A549 (cell line): ENCODE results near the gene NME5. TPM values are rescaled to one million over a fixed set of nuclear protein-coding genes. Genes with fewer than 3 reads are reported as not detected.

Experiments used
- ATAC-seq, 2 experiments: fragments of 200-7000 bp in 1 of 2; fragments of >200 bp in 1 of 2; cut with Nextera tagmentation in 1 of 2; cut with Tn5 transposase in 1 of 2; 3 replicates each; pipeline versions ENCODE4 v1.8.0 to v1.9.1; 2018 to 2020; ENCODE audit warnings: mild to moderate bottlenecking in 1 of 2, moderate library complexity in 1 of 2
- CTCF ChIA-PET: fragments of 300-600 bp; sonication (Branson Sonifier 250); formaldehyde crosslinking; extraction: SDS; loops from one replicate; lab custom pipeline; 2021; ENCODE audit warnings: antibody characterized with exemption, inconsistent platforms; lab: Yijun Ruan, JAX
- POLR2A ChIA-PET: fragments of 350-600 bp; formaldehyde crosslinking; extraction: SDS; loops from one replicate; lab custom pipeline; 2021; ENCODE audit warnings: antibody characterized with exemption, inconsistent platforms; lab: Yijun Ruan, JAX
- DNase-seq, 2 experiments: peaks; one replicate each; pipeline versions ENCODE4 v3.0.0 to v3.0.0-alpha.2; 2011 to 2016; ENCODE audit warnings: low read depth in 1 of 2, low spot score in 1 of 2
- FAIRE-seq: peaks from 2 replicates; lab custom pipeline; 2011; peaks lifted over from hg19 to GRCh38; lab: Jason Lieb, UNC
- H3K27ac ChIP-seq, 2 experiments: fragments of >200 bp; sonication (Bioruptor Twin); formaldehyde crosslinking; 3 replicates each; pipeline ENCODE4 v1.5.1; 2016 to 2017
- H3K4me1 ChIP-seq: fragments of >200 bp; sonication (Bioruptor Twin); formaldehyde crosslinking; 3 replicates; pipeline ENCODE4 v1.6.1; 2016
- H3K4me2 ChIP-seq: fragments of >200 bp; sonication (Bioruptor Twin); formaldehyde crosslinking; 3 replicates; pipeline ENCODE4 v1.6.1; 2016
- H3K4me3 ChIP-seq: fragments of >200 bp; sonication (Bioruptor Twin); formaldehyde crosslinking; 3 replicates; pipeline ENCODE4 v1.5.1; 2016
- H3K9me3 ChIP-seq: fragments of >200 bp; sonication (Bioruptor Twin); formaldehyde crosslinking; 3 replicates; pipeline ENCODE4 v1.6.1; 2016
- BCL3 ChIP-seq: fragments of >200 bp; sonication (Bioruptor Twin); formaldehyde crosslinking; IDR thresholded peaks from 3 replicates; pipeline ENCODE4 v1.6.1; 2016
- BHLHE40 ChIP-seq: IDR thresholded peaks from 2 replicates; pipeline ENCODE4 v1.6.1; 2012; ENCODE audit warnings: low read depth, low read length, inconsistent platforms
- CBX8 ChIP-seq: fragments of 200-600 bp; sonication (generic); IDR thresholded peaks from 2 replicates; pipeline ENCODE4 v1.6.1; 2016
- EHF ChIP-seq: fragments of 250-450 bp; sonication (Bioruptor Pico); IDR thresholded peaks from 2 replicates; pipeline ENCODE4 v1.5.0; 2020; ENCODE audit warnings: mild to moderate bottlenecking
- EHMT2 ChIP-seq: fragments of 200-600 bp; sonication (generic); IDR thresholded peaks from 2 replicates; pipeline ENCODE4 v1.6.1; 2016; ENCODE audit warnings: antibody characterized with exemption, low read depth, mild to moderate bottlenecking, moderate library complexity
- EP300 ChIP-seq, 2 experiments: fragments of >200 bp; sonication (Bioruptor Twin); formaldehyde crosslinking; IDR thresholded peaks; 2 replicates in 1 of 2; 3 replicates in 1 of 2; pipeline ENCODE4 v1.6.1; 2016 to 2017
- ESRRA ChIP-seq: fragments of 150-350 bp; IDR thresholded peaks from 2 replicates; pipeline ENCODE4 v1.6.1; 2014; ENCODE audit warnings: mild to moderate bottlenecking, low read length, borderline replicate concordance
- FOSB ChIP-seq: fragments of 250-450 bp; sonication (Bioruptor Pico); IDR thresholded peaks from 2 replicates; pipeline ENCODE4 v1.5.0; 2020; ENCODE audit warnings: mild to moderate bottlenecking, moderate library complexity
- HEYL ChIP-seq: fragments of 250-450 bp; sonication (Bioruptor Pico); IDR thresholded peaks from 2 replicates; pipeline ENCODE4 v1.8.0; 2021; ENCODE audit warnings: mild to moderate bottlenecking, moderate library complexity
- HMGXB4 ChIP-seq: fragments of 250-450 bp; sonication (Bioruptor Pico); IDR thresholded peaks from 2 replicates; pipeline ENCODE4 v1.5.0; 2021; ENCODE audit warnings: mild to moderate bottlenecking, moderate library complexity, borderline replicate concordance
- HOXB13 ChIP-seq: fragments of 250-450 bp; sonication (Bioruptor Pico); IDR thresholded peaks from 2 replicates; pipeline ENCODE4 v1.5.0; 2020; ENCODE audit warnings: low read depth, mild to moderate bottlenecking, moderate library complexity
- MAFK ChIP-seq: fragments of 450-650 bp; IDR thresholded peaks from 2 replicates; pipeline ENCODE4 v1.6.1; 2014; ENCODE audit not compliant: partially characterized antibody
- MYC ChIP-seq: IDR thresholded peaks from 2 replicates; pipeline ENCODE4 v1.6.1; 2012; ENCODE audit warnings: mild to moderate bottlenecking, inconsistent platforms, low read length, improper control_type of control experiment, borderline replicate concordance
- NR3C1 ChIP-seq: fragments of >200 bp; sonication (Bioruptor Twin); formaldehyde crosslinking; IDR thresholded peaks from 3 replicates; pipeline ENCODE4 v1.6.1; 2017
- PBX3 ChIP-seq: IDR thresholded peaks from 2 replicates; pipeline ENCODE4 v1.6.1; 2012
- POLR2A ChIP-seq: IDR thresholded peaks from 2 replicates; pipeline ENCODE4 v1.6.1; 2012; ENCODE audit warnings: mild to moderate bottlenecking, low read length
- RCOR1 ChIP-seq: fragments of 150-350 bp; IDR thresholded peaks from 2 replicates; pipeline ENCODE4 v1.6.1; 2014; ENCODE audit warnings: antibody characterized with exemption, low read length, low read depth
- REST ChIP-seq: fragments of 200-600 bp; sonication (generic); IDR thresholded peaks from 2 replicates; pipeline ENCODE4 v1.6.1; 2016; ENCODE audit warnings: antibody characterized with exemption, mild to moderate bottlenecking, moderate library complexity
- RNF2 ChIP-seq: fragments of 200-600 bp; sonication (generic); IDR thresholded peaks from 2 replicates; pipeline ENCODE4 v1.6.1; 2016; ENCODE audit warnings: low read depth, mild to moderate bottlenecking, antibody characterized with exemption, moderate library complexity, borderline replicate concordance
- SMC3 ChIP-seq: fragments of >200 bp; sonication (Bioruptor Twin); formaldehyde crosslinking; IDR thresholded peaks from 3 replicates; pipeline ENCODE4 v1.6.1; 2018; ENCODE audit warnings: inconsistent platforms
- SREBF2 ChIP-seq: fragments of 450-650 bp; IDR thresholded peaks from 2 replicates; pipeline ENCODE4 v1.6.1; 2014; ENCODE audit warnings: mild to moderate bottlenecking, moderate library complexity
- TFCP2L1 ChIP-seq: fragments of 250-450 bp; sonication (Bioruptor Pico); IDR thresholded peaks from 2 replicates; pipeline ENCODE4 v1.5.0; 2021; ENCODE audit warnings: mild to moderate bottlenecking
- WGBS: methylation state at CpG from one replicate; pipeline ENCODE4 v1.1.6; 2017; ENCODE audit errors: missing lambda C conversion rate; 5-methylcytosine and 5-hydroxymethylcytosine counted together
- polyA minus RNA-seq: library from RNA; depleted of rRNA, polyadenylated mRNA; stranded (reverse); fragments of >200 nt; gene quantifications from 2 replicates; pipeline ENCODE4 v1.2.3, GENCODE V29; 2011; rRNA and poly(A)+ RNA removed
- polyA plus RNA-seq, 4 experiments: library from polyadenylated mRNA; depleted of rRNA in 3 of 4; stranded (reverse); fragments of >200 nt; fragmentation: RNase III in 1 of 4; extraction: RNeasy Plus Mini Kit Qiagen cat#74134 plus additional on column Dnase treatment in 1 of 4; gene quantifications; 2 replicates in 3 of 4; 3 replicates in 1 of 4; pipeline ENCODE4 v1.2.3, GENCODE V29; 2011 to 2017

Gene NME5
- polyA plus RNA-seq (2011; rRNA removed) (not detected in 2 replicates), polyA plus RNA-seq (2017; fragmentation: RNase III; extraction: RNeasy Plus Mini Kit Qiagen cat#74134 plus additional on column Dnase treatment) (not detected in 3 replicates), polyA minus RNA-seq (not detected in 2 replicates)
- polyA plus RNA-seq (2012; cell fraction: cytosol; rRNA removed) = not detected in 2 replicates
- polyA plus RNA-seq (2012; cell fraction: nucleus; rRNA removed) = not detected in 2 replicates

- CTCF ChIA-PET = interaction anchor here (0.9 to 3.2 kb wide), 5 partner anchors 41 to 478 kb away, joined by 3 to 14 read pairs (median 3); no protein-coding TSS in a partner anchor
Measured at GRCh38 chr5:138138949-138139780, at the start of gene NME5. TSS of gene NME5 (minus strand) at chr5:138139428. CDS start at chr5:138138780, 648 bp downstream.

GRCh38 chr5:138188626-138189025 lies 49.4 kb upstream of the NME5 start:
- H3K4me3 ChIP-seq = no peak overlapping the region
- no peaks in the 10 kb centered on the region for H3K9me3 ChIP-seq
- H3K27ac ChIP-seq = no peak overlapping the region
- ChIA-PET POLR2A (no interaction called here), CTCF (interaction anchor here (0.6 to 3.7 kb wide), 5 partner anchors 9 to 315 kb away, joined by 3 to 23 read pairs (median 4); partner anchors contain the start of genes BRD8 and KIF20A)
- H3K4me2 ChIP-seq = no peak overlapping the region
- WGBS = 95% methylated on average over 3 of the region's 3 CpGs
- DNase-seq (no peak), ATAC-seq (no peak), FAIRE-seq (no peak)
- TF ChIP-seq MYC (no peak), SMC3 (no peak), HMGXB4 (no peak), RNF2 (no peak), REST (no peak), PBX3 (no peak), ESRRA (no peak), FOSB (no peak), POLR2A (no peak), TFCP2L1 (CRISPR knock-in tag) (no peak), BCL3 (no peak), EP300 (IDR thresholded peaks at IDR 0.05) (no peak), HEYL (no peak), CBX8 (no peak), HOXB13 (no peak)
- no peaks in the 10 kb centered on the region for H3K4me1 ChIP-seq

More at GRCh38 chr5:138138949-138139780, at the start of gene NME5:
- 74% methylated on average over 18 of the region's 31 CpGs for WGBS
- no peaks in the 10 kb centered on the region for H3K4me1 ChIP-seq
- H3K9me3 ChIP-seq = no peaks in the 10 kb centered on the region
- ATAC-seq (no peak), FAIRE-seq (no peak), DNase-seq (no peak)
- no peak within 1 kb of the TSS for H3K27ac ChIP-seq
- no peak for TF ChIP-seq RCOR1
- no peak for TF ChIP-seq MAFK
- TF ChIP-seq EHMT2 = no peak
- TF ChIP-seq MYC = no peak
- TF ChIP-seq SREBF2 = no peak
- no peak for TF ChIP-seq EHF
- TF ChIP-seq CBX8 = no peak
- no peak for TF ChIP-seq TFCP2L1 (CRISPR knock-in tag)
- no peak for TF ChIP-seq NR3C1
- TF ChIP-seq BHLHE40 = no peak
- no peak for TF ChIP-seq FOSB
- TF ChIP-seq, all 56 proteins: peak for 0
- H3K4me3 ChIP-seq = no peak within 1 kb of the TSS
- POLR2A ChIA-PET = no interaction called here
- no peak within 1 kb of the TSS for H3K4me2 ChIP-seq
